ENCODE data around the gene PPIE.

DNA sequence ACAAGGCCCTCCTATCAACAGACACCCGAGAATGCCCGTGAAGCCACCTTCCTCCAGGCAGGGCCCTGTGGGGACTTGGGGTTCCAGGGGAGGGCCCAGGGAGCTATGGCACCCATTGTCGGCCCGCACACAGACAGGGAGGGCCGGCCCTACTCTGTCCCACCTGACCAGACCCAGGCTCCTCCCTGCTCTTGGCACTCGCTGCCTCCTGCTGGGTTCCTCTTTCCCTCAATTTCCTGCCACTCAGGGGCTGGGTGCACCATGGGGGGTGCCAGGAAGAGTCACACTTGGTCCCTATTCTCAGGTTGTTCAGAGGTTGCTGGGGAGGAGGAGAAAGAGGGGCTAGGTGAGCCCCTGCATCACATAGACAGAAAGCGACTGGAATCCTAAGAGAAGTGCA, 40.5 kb downstream of the PPIE start:
- TF ChIP-seq, protein P1, sequence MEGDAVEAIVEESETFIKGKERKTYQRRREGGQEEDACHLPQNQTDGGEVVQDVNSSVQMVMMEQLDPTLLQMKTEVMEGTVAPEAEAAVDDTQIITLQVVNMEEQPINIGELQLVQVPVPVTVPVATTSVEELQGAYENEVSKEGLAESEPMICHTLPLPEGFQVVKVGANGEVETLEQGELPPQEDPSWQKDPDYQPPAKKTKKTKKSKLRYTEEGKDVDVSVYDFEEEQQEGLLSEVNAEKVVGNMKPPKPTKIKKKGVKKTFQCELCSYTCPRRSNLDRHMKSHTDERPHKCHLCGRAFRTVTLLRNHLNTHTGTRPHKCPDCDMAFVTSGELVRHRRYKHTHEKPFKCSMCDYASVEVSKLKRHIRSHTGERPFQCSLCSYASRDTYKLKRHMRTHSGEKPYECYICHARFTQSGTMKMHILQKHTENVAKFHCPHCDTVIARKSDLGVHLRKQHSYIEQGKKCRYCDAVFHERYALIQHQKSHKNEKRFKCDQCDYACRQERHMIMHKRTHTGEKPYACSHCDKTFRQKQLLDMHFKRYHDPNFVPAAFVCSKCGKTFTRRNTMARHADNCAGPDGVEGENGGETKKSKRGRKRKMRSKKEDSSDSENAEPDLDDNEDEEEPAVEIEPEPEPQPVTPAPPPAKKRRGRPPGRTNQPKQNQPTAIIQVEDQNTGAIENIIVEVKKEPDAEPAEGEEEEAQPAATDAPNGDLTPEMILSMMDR (IDR thresholded peaks at IDR 0.05; ENCODE audit: low read length), result no peak
- TF ChIP-seq EZH2phosphoT487 (IDR thresholded peaks at IDR 0.05; ENCODE audit: low read length) (no peak), EZH2 (optimal IDR thresholded peaks at IDR 0.05; ENCODE audit: low read depth, low read length) (no peak)

All from MM.1S (cell line).